Right lung (tissue), 5 donors: Measurements from ENCODE around the gene DTX3. TPM values are rescaled to one million over a fixed set of nuclear protein-coding genes. Genes with fewer than 3 reads are reported as not detected.

ENCODE experiments used
- DNase-seq, 2 donors: peaks; one replicate each; pipeline ENCODE4 v3.0.0-alpha.2; 2013
- polyA plus RNA-seq, 5 donors: library from polyadenylated mRNA; unstranded; fragments of 120-200 nt; gene quantifications; one replicate each; pipeline versions ENCODE4 v1.2.1 to v1.2.3, GENCODE V29; 2013; ENCODE audit warnings: inconsistent platforms in 1 of 5, low replicate concordance in 1 of 5; ENCODE audit not compliant: insufficient read length in 5 of 5, insufficient read depth in 1 of 5

Gene DTX3
- polyA plus RNA-seq, 5 donors, result 52.7 to 65.6 (median 61.0) TPM

DNA sequence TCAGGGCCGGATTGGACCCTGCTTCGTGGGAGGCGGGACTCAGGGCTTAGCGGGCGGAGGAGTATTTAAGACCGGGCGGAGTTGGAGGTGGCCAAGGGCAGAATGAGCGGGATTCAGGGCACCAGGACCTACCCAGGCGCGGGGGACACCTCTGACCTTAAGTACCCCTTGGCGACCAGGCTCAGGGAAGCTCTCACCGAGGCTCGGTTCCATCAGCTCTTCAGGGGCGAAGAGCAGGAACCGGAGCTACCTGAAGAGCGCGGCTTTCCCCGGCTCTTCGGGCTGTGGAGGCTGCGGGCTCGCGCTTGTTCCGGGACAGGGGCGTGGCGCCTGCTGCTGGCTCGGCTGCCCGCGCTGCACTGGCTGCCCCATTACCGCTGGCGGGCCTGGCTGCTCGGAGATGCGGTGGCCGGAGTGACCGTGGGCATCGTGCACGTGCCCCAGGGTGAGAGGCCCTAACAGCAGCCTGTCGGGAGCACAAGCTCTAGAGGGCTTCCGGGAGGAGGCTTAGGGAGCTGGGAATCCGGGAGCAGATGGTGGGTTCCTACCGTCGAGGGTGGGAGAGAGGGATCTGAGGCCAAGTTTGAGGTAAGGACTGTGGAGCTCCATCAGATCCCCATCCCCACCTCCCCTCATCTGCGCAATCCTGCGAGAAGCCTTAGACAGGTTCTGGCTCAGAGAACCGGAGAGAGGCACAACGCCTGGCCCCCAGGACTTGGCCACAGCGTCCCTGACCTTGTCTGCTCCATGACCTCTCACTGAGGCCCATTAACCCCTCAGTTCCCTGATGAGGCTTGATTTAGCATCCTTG lies 15.0 kb downstream of the DTX3 start:
- DNase-seq, result no peak

DNA sequence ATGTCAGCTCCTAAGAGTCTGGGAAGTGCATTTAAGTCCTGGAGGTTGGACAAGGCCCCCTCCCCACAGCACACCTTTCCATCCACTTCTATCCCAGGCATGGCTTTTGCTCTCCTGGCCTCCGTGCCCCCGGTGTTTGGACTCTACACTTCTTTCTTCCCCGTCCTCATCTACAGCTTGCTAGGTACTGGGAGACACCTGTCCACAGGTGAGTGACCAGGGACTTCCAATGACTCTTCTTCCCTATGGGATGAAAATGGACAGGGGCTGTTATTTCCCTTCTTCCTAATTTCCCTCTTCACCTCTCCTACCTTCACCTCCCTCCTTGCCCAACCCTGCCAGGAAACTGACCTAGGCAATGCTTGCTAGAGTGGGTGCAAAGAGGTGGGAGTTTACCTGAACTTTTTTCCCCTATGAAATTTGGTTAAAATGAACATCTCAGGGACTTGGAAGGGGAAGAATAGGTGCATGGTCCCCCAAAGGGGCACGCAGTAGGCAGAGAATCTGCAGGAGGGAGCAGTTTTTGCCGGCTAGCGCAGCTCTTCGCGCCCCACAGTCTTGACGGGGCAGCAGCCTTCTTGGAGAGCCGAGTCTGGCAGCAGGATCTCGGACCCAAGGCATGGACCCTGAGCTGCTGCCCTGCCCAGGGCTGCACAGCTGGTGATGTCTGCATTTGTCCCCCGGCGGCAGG lies 15.8 kb downstream of the DTX3 start:
- DNase-seq, result no peak

DNA sequence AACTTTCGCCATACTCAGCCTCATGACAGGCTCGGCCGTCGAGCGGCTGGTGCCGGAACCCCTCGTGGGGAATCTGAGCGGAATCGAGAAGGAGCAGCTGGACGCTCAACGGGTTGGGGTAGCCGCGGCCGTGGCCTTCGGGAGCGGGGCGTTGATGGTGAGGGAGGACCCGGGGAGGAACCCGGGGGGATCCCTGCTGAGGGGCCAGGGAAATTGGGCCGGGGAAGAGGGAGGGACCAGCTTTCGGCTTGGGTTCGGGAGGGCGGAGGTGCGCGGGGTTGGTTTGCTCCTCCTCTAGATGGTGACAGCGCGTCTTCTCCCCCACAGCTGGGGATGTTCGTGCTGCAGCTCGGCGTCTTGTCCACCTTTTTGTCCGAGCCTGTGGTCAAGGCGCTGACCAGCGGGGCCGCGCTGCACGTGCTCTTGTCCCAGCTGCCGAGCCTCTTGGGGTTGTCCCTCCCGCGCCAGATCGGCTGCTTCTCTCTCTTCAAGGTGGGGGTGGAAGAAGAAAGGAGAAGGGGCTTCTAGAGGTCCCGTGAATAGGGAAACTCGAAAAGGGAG lies 16.4 kb downstream of the DTX3 start:
- DNase-seq, result no peak

DNA sequence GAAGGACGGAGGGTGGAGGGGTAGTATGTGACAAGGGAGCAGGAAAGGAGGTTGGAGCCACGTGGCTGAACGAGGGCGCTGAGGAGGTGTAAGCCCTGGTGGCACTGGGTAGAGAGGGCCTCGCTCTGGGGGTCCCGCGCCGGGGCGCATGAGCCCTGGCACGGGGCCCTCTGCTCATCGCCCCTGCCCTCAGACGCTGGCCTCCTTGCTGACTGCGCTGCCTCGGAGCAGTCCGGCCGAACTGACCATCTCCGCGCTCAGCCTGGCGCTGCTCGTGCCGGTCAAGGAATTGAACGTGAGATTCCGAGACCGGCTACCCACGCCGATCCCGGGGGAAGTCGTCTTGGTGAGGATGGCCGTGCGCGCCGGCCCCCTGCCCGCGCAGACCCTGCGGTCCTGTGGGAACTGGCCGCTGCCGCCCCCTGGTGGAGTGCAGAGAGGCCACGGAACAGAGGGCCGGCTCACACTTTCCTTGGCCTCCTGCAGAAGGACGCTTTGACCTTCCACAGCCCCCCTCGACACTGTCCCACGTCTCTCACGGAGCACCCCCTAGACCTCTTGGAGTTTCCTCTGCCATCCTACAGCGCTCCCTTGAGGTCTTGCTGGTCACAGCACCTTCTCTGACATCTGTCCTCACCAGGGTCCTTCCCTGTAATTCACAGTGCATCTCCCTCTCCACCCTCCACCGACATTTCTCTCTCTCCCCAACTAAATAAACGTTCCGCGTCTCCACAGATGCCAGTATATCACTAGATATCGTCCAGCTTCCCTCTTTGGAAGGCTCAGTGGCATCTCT lies 17.1 kb downstream of the DTX3 start:
- peak; percentile 51 to 53 for DNase-seq

DNA sequence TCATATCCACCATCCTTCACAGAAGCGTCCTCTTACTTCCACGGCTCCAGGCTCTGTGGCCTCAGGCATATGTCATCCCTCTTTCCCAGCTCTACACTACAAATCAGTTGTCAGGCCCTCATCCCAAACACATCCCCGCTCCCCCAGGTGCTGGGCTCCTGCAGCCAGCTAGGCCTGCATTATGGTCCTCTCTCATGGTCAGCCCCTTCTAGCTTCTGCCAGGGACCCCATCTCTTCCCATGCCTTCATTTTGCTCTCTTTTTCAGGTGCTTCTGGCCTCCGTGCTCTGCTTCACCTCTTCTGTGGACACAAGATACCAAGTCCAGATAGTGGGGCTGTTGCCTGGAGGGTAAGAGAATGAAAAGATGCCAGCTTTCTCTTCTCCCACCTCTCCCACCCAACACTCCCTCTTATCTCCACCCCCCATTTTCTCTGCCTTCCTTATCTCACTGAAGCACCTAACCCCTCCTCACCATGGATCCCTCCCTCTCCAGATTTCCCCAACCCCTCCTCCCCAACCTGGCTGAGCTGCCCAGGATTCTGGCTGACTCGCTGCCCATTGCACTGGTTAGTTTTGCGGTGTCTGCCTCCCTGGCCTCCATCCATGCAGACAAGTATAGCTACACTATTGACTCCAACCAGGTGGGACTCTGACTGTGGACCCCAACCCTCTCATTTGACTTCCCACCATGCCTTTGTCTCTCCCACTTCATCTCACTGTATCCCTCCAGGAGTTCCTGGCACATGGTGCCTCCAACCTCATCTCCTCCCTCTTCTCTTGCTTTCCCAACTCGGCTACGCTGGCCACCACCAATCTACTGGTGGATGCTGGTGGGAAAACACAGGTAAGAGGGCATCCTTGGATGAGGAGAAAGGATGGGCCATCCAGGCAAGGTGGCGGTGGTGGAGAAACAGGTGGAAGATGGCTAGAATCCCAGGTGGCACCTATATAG lies 17.9 kb downstream of the DTX3 start:
- no peak for DNase-seq

DNA sequence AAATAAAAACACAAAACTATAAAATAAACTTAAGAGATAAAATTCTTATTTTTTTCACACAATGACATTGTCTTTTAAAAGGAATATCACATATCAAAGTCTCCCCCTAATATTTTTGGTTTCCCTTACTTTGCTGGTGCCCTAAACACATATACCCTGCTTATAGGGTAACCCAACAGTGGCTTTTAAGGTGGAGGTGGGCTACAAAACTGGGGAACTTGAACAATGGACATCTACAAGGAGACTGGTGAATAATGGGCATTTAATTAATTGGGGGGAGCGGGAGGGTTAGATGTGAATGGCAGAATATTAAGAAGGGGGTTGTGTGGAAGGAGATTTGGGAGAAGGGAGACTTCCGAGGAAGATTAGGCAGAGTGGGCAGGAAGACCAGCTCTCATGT lies 18.8 kb downstream of the DTX3 start:
- no peak for DNase-seq

DNA sequence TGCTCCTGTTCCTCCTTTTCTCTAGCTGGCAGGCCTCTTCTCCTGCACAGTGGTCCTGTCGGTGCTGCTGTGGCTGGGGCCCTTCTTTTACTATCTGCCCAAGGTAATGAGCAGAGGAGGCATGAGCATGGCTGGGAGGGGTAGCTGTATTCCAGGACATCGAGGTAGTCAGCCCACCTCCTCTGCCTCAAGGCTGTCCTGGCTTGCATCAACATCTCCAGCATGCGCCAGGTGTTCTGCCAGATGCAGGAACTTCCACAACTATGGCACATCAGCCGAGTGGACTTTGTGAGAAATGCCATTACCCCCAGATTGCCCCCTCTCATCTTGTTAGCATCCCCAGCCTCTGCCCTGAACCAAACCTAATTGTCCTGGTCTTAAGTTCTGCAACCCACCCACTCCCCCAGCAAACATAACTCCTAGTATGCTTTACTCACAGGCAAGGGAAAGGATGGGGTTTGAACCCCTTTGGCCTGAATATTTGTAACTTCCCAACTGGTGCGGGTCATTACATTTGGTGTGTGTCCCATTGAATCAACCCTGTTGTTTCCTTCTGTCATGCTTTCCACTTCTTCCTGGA lies 19.3 kb downstream of the DTX3 start:
- DNase-seq, result no peak

DNA sequence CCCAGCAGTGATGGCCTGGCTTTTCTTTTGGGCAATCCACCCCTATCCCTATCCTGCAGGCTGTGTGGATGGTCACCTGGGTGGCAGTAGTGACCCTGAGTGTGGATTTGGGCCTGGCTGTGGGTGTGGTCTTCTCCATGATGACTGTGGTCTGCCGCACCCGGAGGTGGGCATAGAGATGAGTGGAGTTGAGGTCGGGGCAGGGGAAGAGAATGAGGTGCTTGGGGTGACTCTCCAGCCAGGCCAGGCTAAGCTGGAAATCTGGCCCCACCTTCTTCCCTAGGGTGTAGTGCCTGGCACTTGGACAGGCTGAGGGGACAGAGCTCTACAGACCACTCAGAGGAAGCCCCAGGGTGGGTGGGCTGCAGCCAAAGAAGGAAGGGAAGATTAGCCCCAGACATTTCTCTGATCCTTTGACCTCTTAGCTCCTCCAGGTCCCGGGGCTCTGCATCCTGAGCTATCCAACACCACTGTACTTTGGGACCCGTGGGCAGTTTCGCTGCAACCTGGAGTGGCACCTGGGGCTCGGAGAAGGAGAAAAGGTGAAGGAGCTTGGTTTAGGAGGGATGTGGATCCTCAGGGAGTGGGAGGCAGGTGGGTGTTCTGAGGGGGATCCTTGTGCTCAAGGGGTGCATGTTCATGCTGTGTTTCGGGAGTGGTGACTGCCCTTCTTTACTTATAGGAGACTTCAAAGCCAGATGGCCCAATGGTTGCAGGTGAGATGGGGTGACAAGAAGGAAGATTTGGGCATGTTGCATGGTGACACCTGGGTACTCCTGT lies 20.0 kb downstream of the DTX3 start:
- no peak for DNase-seq

DNA sequence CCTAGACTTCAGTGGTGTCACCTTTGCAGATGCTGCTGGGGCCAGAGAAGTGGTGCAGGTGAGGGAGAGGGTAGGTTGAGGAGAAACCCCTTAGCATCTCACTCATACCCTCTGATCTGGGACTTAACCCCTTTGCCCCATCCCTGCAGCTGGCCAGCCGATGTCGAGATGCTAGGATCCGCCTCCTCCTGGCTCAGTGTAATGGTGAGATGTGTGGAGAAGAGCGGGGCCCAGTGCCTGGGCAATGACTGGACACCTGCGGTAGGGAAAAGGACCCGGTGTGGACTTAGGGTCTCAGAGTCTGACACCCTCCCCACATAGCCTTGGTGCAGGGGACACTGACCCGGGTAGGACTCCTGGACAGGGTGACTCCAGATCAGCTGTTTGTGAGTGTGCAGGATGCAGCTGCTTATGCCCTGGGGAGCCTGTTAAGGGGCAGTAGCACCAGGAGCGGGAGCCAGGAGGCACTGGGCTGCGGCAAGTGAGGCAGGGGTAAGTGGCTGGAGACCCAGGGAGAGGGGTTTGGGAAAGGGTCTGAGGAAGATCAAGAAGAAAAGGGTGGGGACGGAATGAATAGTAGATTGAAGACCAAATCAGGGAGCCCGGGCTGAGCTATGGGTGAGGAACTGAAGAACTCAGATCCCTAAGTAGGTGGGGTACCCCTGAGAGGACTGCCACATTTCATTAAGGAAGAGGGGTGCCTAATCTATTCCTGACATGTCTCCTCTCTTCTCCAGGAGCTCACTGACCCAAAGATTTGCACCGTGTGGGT lies 20.8 kb downstream of the DTX3 start:
- DNase-seq, result no peak

DNA sequence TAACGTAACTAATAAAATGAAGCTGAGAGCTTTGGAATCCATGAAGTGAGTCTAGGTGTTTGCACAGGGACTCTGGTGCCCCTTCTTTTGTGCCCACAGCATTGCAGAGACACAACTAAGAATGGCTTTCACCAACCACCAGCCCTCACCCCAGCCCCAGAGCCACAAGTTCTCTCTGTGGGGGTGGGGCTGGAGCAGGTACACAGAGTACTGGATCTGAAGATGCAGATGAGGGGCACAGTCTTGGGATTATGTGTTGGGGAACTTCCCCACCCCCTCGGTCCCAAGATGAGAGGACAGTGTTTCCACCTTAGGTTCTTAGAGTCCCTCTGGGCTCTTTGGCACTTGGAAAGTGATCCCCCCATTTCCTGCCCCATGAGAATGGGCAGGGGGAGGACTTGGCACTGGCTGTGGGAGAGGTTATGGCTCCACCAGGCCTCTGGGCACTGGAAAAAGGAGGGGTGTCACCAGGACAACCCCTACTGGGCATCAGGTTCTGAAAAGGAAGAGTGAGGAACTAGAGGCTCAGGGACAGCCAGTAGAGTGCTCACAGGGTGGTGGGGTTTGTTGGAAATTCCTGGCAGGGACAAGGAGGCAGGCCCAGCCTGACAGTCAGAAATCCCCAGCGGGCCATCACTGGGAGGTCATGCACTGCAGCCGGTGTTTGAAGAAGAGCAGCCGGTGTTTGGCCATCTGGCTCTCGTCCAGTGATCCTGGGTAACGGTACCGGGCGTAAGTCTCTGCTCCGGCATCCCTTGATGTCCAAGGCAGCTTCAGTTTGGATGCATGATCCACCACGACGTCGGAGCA lies 21.7 kb downstream of the DTX3 start:
- DNase-seq, result no peak

DNA sequence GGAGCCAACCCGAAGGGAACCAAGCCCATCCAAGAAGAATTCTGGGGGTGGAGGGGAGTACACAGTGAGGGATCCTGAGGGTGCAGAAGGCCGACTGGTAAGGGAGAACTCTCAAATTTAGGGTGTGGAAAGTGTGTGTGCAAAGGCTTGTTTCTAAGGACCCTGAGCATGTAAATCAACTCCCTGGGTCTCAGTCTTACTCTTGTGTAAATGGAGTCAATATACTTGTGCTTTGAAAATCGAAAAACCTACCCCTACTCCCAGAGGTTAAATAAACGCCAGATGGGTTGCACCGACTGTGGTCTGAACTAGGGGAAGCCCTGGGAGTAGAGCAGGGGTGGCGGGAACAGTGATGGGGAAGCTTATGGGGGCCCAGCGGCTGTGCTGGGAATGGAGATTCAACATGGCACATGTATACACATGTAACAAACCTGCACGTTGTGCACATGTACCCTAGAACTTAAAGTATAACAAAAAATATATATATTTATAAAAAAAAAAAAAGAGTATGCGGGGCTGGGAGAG lies 22.4 kb downstream of the DTX3 start:
- no peak for DNase-seq

DNA sequence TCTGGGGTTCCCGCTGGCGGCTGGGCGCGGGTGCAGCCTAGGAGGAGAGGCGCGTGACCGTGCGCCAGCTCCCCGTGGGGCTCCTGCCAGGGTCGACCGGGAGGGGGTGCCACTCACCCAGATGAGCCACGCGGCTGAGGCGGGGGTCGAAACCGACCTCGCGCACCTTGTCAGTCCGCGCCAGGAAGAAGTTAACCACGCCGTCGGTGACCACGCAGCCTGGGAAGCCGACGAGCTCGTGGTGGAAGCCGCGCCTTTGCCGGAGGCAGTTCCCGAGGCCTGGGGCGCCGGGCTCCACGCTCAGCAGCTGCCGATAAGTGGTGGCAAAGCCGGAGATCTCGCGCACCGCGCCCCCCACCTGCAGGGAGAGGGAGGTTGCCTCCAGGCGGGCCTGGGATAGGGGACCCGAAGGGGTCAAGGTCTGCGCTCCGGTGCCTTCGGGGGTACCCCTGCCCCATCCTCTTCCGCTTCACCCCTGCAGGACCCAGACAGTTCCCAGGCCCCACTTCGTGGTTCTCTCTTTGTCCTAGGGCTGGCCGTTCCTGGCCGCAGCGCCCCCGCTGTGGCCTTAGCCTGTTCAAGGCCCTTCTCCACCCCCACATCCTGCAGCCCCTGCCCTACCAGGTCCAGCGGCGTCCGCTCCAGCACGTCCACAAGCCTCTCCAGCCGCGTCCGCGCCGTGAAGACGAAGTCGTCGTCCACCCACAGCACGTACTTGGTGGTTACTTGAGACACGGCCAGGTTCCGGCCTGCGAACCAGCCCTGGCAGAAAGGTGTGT lies 23.1 kb downstream of the DTX3 start:
- DNase-seq, result no peak

DNA sequence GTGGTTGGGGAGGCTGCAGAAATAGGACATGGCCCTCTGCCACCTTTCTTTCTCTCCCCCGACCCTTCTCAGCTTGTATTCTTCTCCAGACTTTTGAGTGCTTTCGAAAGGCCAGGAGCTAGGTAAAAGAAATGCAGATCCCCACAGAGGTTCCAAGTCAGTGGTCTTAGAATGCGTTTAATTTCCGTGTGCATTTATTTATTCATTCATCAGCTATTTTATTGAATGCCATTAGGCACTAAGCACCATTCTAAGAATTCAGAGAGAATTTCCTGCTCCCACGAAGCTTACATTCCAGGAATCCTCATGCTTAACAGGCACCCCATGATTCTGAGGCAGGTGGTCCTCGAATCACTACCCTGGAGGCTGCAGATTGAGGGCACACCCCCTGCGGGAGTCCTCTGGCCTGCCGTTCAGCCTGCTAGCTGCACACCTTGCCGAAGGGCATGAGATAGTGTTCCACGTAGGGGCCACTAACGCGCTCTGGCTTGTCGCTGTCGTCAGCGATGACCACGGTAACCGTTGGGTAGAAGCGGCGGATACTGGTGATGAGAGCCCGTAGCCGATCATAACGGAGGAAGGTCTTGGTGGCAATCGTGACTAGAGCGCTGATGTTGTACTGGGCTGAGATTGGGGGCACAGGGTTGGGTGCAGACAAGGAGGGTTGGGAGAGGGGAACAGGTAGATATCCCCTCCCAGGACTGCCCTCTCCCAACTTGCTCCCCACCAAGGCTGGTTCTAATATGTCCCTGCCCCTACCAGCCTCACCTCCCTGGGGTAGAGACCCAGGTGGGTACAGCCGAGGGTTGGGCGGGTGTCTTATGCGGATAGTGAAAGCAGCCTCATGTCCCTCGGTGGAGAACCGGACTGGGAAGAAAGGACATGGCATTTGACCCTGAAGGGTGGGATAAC lies 23.9 kb downstream of the DTX3 start:
- no peak for DNase-seq

DNA sequence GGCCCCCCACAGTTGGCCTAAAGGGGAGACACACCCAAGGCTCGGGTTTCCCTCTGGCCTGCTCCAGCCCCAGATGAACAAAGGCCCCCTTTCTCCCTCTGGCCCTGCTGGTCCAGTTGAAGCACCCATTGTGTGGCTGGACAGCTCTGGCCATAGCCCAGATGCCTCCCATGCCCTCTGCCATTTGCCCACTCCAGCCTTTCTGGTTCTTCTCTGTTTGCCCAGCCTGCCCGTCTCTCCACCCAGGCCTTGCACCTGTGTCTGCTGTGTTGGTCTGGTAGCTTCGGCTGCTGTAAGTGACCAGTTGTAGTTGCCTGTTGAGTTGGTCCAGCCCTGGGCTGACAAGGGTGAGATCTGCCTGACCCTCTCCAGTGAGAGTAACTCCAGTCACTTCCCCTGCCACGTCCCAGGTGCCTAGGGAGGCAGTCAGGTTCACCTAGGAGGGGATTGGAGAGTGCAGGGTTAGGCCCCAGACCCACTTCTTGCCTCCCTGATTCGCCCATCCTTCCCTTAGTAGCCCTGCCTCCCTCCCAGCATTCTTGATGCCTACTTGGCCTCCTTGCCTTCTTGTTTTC lies 25.4 kb downstream of the DTX3 start:
- DNase-seq, result no peak

DNA sequence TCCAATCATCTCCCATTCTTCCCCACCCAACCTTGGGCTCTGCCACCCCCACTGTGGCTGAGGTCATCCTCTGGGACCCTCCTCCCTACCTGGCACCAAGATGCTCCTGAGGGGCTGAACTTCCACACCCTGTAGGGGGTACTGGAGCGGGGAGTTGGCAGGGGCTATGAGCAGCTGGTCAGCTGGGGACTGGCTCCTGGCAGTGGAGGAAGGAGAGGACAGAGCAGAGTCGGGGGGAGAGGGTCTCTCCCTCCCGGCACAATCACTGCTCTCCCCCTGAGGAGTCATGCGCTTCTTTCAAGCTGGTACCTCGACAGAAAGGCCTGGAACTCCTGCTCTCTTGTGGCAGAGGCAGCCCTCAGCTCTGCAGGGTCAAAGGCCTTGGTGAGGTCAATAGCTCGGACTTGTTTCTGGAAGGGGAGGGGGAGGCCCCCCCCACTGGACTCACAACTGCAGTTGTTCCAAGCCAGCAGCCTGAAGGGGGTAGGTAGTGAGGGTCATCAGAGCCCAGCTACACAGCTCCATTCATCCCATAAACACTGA lies 26.3 kb downstream of the DTX3 start:
- DNase-seq, result no peak
